ENCODE results near the gene SNN.

DNA sequence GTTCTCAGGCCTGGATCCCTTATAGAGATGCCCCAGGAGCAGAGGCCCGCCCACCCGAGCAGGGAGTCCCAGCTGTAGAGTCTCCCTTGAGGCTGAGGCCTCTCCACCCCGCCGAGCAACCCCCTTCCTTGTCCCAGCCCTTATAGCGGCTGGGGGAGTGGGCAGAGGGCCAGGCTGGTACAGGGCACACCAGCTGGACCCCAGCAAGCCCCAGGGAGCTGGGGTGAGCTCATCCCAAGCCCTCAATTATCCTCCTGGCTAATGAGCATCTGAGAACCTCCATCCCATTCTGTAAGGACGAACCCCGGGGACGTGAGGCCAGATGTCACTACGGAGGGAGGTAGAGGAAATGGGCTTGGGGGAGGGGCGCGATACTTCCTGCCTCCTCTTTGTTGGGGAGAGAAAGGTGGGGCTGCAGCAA, 3.2 kb upstream of the SNN start:
- no peak for TF ChIP-seq CTCF (IDR thresholded peaks at IDR 0.05)
- no peak for TF ChIP-seq POLR2A (IDR thresholded peaks at IDR 0.05)

Measured in uterus (tissue), 2 donors.